Endothelial cell of umbilical vein (primary cell): ENCODE results near the gene KIRREL2.

Source experiments
- CTCF ChIP-seq, 2 donors: IDR thresholded peaks; 1 replicate in 1 of 2; 2 replicates in 1 of 2; pipeline ENCODE4 v1.5.1; 2011; ENCODE audit warnings: low read length in 2 of 2, mild to moderate bottlenecking in 2 of 2, moderate library complexity in 2 of 2, control low read depth in 1 of 2, inconsistent platforms in 1 of 2, low read depth in 1 of 2; ENCODE audit not compliant: insufficient read depth in 1 of 2; ENCODE audit errors: extremely low read depth in 1 of 2
- POLR2A ChIP-seq: IDR thresholded peaks from 2 replicates; pipeline ENCODE4 v1.6.1; 2012; ENCODE audit warnings: low read depth, mild to moderate bottlenecking, control low read depth, low read length

GRCh38 chr19:35848486-35848885 is 8.2 kb upstream of the KIRREL2 start:
- TF ChIP-seq CTCF (IDR thresholded peaks at IDR 0.05; ENCODE audit: extremely low read depth in 1 of 2, insufficient read depth in 1 of 2, low read depth in 1 of 2, low read length in 2 of 2) (no peak), POLR2A (no peak)
